ENCODE data around the gene PLEKHH2.
"Not testable (repeated sequence)": the region's sequence is repeated elsewhere in the genome, so short reads cannot be mapped to it uniquely, and the experiment has no call there.

PLEKHH2 gene

DNA sequence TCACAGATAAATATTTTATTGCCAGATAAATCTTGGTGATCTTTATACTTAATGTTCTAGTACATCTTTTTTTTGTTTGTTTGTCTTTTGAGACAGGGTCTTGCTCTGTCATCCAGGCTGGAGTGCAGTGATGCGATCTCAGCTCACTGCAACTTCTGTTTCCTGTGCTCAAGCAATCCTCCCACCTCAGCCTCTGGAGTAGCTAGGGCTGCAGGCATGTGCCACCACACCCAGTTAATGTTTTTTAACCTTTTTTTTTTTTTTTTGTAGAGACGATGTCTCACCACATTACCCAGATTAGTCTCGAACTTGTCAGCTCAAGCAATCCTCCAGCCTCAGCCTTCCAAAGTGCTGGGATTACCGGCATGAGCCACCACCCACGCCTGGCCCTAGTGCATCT, 48.3 kb downstream of the PLEKHH2 start:
- ChIA-PET POLR2A (no interaction called here), CTCF (no interaction called here)
- TF ChIP-seq CTCF (IDR thresholded peaks at IDR 0.05; ENCODE audit: insufficient read depth, low read length, missing control alignments), result no peak
- DNase-seq (ENCODE audit: low read depth, low spot score), result no peak
- H3K4me3 ChIP-seq (ENCODE audit: low read depth, low read length), result no peak overlapping the region

- ChIA-PET CTCF (no interaction called here), POLR2A (no interaction called here)
- DNase-seq (ENCODE audit: low read depth, low spot score), result no peak
- H3K4me3 ChIP-seq (ENCODE audit: low read depth, low read length), result no peak overlapping the region
- no peak for TF ChIP-seq CTCF (IDR thresholded peaks at IDR 0.05; ENCODE audit: insufficient read depth, low read length, missing control alignments)
These were observed 52.9 kb downstream of the PLEKHH2 start for GRCh38 chr2:43689999-43690398.

DNA sequence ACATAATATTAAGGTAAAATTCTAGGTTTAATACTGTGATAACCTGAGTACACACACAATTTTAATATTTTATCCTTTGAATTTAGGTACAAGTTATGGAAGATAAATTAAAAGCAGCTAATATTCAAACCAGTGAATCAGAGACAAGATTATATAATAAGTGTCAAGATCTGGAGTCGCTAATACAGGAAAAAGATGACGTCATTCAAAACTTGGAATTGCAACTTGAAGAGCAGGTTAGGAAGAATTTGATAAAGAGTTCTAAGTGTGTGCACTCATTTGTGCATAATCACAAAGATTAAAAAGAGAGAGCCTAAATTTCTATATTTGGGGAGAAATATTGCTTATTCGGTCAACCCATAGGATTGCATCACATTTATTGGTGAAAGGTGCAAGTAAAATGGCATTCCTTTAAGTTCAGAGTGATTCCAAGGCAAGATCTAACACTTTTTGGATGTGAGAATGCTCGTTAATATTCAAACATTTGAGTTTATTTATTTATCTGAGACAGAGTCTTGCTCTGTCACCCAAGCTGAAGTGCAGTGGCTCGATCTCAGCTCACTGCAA, 55.5 kb downstream of the PLEKHH2 start:
- ChIA-PET CTCF (no interaction called here), POLR2A (no interaction called here)
- no peak for DNase-seq (ENCODE audit: low read depth, low spot score)
- H3K4me3 ChIP-seq (ENCODE audit: low read depth, low read length), result no peak overlapping the region
- TF ChIP-seq CTCF (IDR thresholded peaks at IDR 0.05; ENCODE audit: insufficient read depth, low read length, missing control alignments), result no peak

DNA sequence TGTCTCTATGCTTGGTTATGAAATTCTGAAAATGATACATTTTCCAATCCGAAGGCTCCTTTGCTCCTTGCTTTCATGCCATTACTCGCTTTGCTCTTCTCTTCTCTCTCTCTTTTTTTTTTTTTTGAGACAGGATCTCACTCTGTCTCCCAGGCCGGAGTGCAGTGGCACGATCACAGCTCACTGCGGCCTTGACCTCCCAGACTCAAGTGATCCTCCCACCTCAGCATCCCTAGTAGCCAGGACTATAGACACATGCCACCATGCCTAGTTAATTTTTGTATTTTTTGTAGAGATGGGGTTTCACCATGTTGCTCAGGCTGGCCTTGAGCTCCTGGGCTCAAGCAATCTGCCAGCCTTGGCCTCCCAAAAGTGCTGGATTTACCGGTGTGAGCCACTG, 61.1 kb downstream of the PLEKHH2 start:
- H3K4me3 ChIP-seq (ENCODE audit: low read depth, low read length); CTCF ChIA-PET; POLR2A ChIA-PET; DNase-seq (ENCODE audit: low read depth, low spot score): not testable (repeated sequence)

- H3K4me3 ChIP-seq (ENCODE audit: low read depth, low read length), result no peak overlapping the region
- ChIA-PET POLR2A (no interaction called here), CTCF (no interaction called here)
- DNase-seq (ENCODE audit: low read depth, low spot score), result no peak
- TF ChIP-seq CTCF (IDR thresholded peaks at IDR 0.05; ENCODE audit: insufficient read depth, low read length, missing control alignments), result no peak
These were observed 62.7 kb downstream of the PLEKHH2 start for GRCh38 chr2:43699761-43700160.

DNA sequence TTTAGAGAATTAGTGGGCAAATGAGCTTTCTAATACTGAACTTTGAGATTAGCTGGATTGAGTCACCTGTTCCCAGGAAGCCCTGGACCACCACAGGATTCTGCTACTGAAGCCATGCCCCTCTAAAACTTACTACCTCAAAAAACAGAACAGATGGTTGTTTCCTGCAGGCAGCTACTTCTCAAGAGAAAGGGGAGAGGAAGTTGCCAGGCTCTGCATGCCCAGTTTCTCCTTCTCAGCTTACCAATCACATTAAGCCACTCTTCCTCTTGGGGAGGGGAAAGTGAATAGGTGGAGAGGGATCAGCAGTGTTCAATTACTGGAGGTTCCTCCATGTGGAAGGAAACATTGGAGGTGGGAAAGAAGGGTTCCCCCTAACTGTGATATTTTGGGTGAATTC, 64.1 kb downstream of the PLEKHH2 start:
- TF ChIP-seq CTCF (IDR thresholded peaks at IDR 0.05; ENCODE audit: insufficient read depth, low read length, missing control alignments), result no peak
- POLR2A ChIA-PET, result no interaction called here
- DNase-seq (ENCODE audit: low read depth, low spot score), result no peak
- no peak overlapping the region for H3K4me3 ChIP-seq (ENCODE audit: low read depth, low read length)
- CTCF ChIA-PET, result no interaction called here

DNA sequence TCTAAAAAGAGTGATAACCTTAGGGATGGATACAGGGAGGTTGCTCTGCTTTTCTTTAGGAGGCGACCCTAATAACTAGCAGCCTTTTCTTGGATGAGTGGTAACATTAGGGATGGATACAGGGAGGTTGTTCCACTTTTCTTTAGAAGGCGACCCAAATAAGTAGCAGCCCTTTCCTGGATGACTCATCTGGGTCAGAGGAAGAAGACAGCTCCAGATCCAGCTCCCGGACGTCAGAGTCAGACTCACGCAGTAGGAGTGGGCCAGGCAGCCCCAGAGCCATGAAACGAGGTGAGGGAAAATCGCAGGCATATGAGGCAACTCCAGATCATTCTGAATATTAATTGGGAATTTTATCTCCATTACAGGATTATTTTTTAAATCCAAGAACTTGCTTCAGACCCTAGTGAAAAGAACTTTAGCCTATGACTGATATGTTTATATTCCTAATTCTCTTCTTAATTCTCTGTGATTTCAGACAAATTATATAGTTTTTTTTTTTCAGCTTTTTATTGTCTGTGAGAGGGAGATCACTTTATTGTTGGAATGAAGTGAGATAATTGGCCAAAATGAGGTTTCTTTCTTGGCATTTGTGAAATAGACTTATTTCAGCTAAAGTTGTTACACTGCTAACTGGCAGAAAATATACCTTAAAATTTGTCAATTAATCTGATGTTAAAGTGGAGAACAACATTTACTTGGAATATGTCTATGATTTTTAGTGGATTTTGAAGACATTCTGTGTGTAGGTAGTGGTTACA, 70.4 kb downstream of the PLEKHH2 start:
- no peak for TF ChIP-seq CTCF (IDR thresholded peaks at IDR 0.05; ENCODE audit: insufficient read depth, low read length, missing control alignments)
- CTCF ChIA-PET, result interaction anchor here (1.0 kb wide), 1 partner anchor 99 kb away, joined by 3 read pairs; no protein-coding TSS in a partner anchor
- POLR2A ChIA-PET, result no interaction called here
- no peak overlapping the region for H3K4me3 ChIP-seq (ENCODE audit: low read depth, low read length)
- no peak for DNase-seq (ENCODE audit: low read depth, low spot score)
